RPMI8226 (cell line): Measurements from ENCODE around the gene IL25.
"Not testable (repeated sequence)": the region's sequence is repeated elsewhere in the genome, so short reads cannot be mapped to it uniquely, and the experiment has no call there.

Source experiments
- DNase-seq: peaks from one replicate; pipeline ENCODE4 v3.0.0-alpha.2; 2015

The IL25 gene

DNA sequence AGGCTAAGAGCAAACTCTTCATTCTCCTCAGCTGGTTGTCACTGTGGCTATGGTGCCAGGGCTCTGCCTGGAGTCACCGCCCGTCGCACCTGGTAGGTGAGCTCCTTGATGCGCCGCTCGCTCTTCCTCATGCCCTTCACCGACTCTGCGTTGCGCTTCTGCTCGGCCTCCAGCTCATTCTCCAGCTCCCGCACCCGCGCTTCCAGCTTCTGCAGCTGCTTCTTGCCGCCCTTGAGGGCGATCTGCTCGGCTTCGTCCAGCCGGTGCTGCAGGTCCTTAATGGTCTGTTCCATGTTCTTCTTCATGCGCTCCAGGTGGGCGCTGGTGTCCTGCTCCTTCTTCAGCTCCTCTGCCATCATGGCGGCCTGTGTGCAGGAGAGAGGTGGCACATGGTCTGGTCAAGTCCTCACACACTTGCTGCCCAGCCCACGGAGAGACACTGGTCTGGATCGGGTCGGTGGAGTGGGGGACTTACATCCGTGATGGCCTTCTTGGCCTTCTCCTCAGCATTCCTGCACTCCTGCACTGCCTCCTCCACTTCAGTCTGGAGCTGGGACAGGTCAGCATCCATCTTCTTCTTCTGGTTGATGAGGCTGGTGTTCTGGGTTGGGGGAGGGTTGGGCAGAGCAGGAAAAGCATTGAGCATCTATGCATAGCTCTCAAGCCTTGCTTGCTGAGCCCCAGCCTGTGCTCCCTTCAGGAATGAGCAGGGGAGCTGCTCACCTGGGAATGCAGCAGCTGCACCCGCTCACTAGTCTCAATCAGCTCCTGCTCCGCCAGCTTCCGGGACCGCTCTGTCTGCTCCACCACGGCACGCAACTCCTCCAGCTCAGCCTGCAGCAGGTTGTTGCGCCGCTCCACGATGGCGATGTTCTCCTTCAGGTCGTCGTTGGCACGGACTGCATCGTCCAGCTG is 42.6 kb downstream of the IL25 start:
- no peak for DNase-seq

DNA sequence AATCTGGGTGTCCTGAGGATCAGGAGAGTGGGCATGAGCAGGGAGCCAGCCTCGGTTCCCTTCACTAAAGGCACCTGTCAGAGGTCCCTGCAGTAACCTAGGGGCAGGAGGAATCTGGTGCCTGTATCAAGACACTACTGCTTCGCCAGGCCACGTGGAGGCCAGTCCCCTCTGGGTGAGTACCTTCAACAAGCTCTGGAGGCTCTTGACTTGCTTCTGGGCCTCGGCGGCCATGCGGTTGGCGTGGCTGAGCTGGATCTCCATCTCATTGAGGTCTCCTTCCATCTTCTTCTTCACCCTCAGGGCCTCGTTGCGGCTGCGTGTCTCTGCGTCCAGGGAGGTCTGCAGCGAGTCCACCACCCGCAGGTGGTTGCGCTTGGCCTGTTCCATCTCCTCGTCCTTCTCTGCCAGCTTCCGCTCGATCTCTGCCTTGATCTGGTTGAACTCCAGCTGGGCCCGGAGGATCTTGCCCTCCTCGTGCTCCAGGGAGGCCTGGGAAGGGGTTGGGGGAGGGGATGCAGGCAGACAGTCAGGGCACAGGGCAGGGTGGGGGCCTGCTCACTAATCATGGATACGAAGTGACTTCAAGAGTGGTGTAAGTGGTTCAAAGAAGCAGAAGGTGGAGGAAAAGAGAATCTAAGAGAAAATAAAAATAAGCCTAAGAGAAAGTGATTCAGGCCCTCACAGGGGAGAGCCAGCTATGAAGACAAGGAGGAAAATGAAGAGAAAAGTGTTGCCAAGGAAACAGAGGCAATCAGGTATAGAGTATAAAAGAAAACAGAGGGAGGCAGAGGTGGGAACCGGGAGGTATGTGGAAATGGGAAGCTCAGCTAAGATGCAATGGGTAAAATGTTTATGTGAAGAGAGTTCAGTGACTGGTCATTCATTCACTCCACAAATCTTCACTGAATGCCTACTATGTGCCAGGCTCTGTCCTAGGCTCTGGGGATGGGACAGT is 43.5 kb downstream of the IL25 start:
- DNase-seq = no peak

DNA sequence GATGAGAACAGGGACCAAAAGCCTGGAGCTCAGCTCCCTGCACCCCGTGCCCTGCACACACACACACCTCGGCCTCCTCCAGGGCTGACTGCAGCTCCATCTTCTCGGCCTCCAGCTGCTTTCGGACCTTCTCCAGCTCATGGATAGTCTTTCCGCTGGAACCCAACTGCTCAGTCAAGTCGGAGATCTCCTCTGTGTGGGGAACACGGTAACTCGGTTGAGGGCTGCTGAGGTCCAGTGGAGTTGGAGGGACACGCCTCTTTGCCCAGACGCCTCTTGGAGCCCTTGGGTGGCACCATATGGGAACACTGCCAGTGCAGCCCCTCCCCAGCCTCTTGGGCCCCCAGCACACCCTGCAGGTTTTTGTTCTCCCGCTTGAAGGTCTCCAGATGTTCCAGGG is 44.2 kb downstream of the IL25 start:
- DNase-seq = no peak

DNA sequence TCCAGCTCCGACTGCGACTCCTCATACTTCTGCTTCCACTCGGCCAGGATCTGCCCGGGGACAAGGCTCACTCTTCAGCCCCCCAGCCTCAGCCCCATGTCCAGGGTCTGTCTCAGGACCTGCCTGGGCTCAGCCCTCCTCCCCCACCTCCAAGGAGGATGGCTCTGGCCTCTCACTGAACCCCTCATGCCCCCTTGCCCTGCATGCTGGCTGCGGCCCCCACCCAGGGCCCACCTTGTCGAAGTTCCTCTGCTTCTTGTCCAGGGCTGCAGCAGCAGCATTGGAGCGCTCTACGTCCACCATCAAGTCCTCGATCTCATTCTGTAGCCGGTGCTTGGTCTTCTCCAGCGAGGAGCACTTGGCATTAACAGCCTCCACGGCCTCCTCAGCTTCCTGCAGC is 44.7 kb downstream of the IL25 start:
- not testable (repeated sequence) for DNase-seq

DNA sequence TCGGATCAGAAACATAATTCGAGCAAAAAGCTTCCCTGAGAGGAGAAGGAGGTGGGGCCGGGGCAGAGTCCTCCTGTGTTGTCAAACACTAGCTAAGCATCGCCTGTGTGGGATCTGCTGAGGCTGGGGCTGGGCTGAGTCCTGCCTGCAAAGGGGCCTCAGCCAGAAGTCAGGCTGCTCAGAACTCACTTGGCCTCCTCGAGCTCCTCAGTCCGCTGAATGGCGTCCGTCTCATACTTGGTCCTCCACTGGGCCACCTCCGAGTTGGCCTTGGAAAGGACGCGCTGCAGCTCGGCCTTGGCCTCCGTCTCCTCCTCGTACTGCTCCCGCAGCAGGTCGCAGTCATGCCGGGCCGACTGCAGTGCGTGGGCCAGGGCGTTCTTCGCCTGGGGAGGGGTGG is 45.4 kb downstream of the IL25 start:
- DNase-seq = no peak

DNA sequence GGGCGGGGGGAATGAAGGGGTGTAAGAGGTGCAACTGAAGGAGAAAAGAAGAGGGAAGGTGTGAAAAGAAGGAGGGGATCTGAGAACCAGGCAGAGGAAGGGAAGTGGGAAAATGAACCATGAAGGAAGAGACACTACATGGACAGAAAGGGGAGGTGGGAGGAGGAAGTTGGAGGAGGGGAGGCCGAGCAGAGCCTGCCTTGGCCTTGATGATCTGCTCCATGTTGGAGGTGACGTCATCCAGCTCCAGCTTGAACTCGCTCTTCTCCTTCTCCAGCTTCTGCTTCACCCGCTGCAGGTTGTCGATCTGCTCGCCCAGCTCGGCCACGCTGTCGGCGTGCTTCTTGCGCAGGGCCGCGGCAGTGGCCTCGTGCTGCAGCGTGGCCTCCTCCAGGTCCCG is 47.0 kb downstream of the IL25 start:
- DNase-seq = not testable (repeated sequence)

DNA sequence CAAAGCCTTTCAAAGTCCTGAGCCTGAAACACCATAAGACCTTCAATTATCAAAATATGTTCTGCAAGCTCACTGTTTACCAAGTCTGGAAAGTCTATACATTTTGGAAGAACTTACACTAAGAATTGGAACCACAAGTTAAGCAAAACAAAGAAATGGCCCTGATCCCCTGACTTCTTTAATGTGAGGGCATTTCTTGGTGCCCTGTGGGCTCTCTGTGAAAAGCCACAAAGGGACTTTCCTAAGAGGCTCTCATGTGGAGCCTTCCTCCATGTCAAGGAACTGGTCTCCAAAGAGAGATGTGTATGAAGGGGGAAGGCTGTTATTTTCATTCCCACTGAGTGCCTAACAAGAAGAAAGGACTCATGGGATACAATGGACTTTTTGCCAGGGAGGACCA is 49.0 kb downstream of the IL25 start:
- DNase-seq = no peak

DNA sequence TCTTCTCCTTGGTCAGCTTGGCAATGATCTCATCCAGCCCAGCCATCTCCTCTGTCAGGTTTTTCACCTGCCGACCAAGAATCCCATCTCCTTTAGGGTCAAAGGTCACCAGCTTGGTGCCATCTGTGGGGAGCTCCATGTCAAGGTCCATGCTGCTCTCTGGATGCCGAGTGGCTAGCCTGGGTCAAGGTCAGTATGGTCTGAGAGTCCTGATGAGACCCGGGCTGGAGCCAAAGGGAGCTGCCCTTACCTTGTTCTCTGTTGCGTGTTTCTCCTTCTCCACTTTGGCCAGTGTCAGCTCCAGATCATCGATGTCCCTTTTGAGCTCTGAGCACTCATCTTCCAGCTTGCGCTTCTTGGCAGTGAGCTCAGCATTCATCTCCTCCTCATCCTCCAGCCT is 51.0 kb downstream of the IL25 start:
- no peak for DNase-seq

DNA sequence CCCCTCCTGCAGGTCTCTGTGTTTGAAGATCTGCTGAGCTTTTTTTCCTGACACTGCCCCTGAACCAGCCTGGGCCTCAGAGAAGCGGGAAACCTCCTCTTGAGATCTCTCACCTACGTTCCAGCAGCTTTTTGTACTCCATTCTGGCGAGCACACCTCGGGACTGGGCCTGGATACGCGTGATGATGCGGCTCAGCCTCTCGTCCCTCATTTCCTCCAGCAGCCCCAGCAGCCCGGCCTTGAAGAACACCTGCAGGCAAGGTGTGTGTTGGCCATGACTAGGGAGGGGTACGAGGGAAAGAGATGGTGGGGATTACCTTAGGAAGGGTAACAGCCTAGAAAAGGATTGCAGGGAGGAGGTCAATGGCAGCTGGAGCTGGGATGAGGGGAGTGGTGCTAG is 52.6 kb downstream of the IL25 start:
- DNase-seq = no peak

DNA sequence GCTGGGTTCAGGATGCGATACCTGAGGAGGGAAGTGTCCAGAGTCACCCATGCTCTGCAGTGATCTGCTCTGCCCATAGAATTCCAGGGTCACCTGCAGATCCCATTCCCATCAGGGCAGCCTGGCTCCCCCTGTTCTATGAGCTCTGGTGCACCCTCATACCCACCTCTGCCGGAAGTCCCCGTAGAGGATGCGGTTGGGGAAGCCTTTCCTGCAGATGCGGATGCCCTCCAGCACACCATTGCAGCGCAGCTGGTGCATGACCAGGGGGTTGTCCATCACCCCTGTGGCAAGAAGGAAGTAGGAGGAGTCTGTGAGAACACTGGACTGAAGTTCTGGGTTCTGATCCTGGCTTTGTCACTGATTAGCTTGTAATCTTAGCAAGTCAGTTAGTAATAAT is 53.2 kb downstream of the IL25 start:
- DNase-seq = not testable (repeated sequence)
